HepG2 (cell line): ENCODE data around the gene EIF5A2.
"Not testable (repeated sequence)": the region's sequence is repeated elsewhere in the genome, so short reads cannot be mapped to it uniquely, and the experiment has no call there.

ENCODE experiments used
- CTCF ChIP-seq: sonication (generic); formaldehyde crosslinking; IDR thresholded peaks from 2 replicates; pipeline ENCODE4 v1.5.0; 2020; ENCODE audit warnings: mild to moderate bottlenecking, missing genetic modification reagents, moderate library complexity
- FOXK1 ChIP-seq: sonication (generic); formaldehyde crosslinking; IDR thresholded peaks from 2 replicates; pipeline ENCODE4 v1.4.0; 2020; ENCODE audit warnings: low read depth, missing genetic modification reagents, borderline replicate concordance
- KLF15 ChIP-seq: sonication (generic); formaldehyde crosslinking; IDR thresholded peaks from 2 replicates; pipeline ENCODE4 v1.8.1; 2023; ENCODE audit warnings: borderline replicate concordance, mild to moderate bottlenecking, inconsistent platforms, missing genetic modification reagents, mixed read lengths
- POGZ ChIP-seq: sonication (generic); formaldehyde crosslinking; IDR thresholded peaks from 2 replicates; pipeline ENCODE4 v1.4.0; 2020; ENCODE audit warnings: mild to moderate bottlenecking, missing genetic modification reagents
- RFX5 ChIP-seq: IDR thresholded peaks from 2 replicates; pipeline ENCODE4 v1.6.1; 2011; ENCODE audit warnings: low read depth, low read length, improper control_type of control experiment
- SETDB1 ChIP-seq: sonication (generic); formaldehyde crosslinking; IDR thresholded peaks from 2 replicates; pipeline ENCODE4 v1.5.1; 2020; ENCODE audit warnings: missing genetic modification reagents, mild to moderate bottlenecking, borderline replicate concordance
- SMAD3 ChIP-seq: sonication (generic); formaldehyde crosslinking; IDR thresholded peaks from 2 replicates; pipeline ENCODE4 v1.4.0; 2020; ENCODE audit warnings: missing genetic modification reagents
- TAF1 ChIP-seq: sonication (generic); formaldehyde crosslinking; IDR thresholded peaks from 2 replicates; pipeline ENCODE4 v1.4.0; 2020; ENCODE audit warnings: missing genetic modification reagents
- ZFP36 ChIP-seq: fragments of 150-350 bp; IDR thresholded peaks from 2 replicates; pipeline ENCODE4 v1.6.1; 2018; ENCODE audit warnings: borderline replicate concordance, low read length, low read depth; ENCODE audit not compliant: partially characterized antibody
- ZNF350 ChIP-seq: sonication (generic); formaldehyde crosslinking; IDR thresholded peaks from 2 replicates; pipeline ENCODE4 v1.4.0; 2020; ENCODE audit warnings: mild to moderate bottlenecking, low read depth, missing genetic modification reagents, borderline replicate concordance
- ZNF460 ChIP-seq: sonication (generic); formaldehyde crosslinking; IDR thresholded peaks from 2 replicates; pipeline ENCODE4 v1.5.1; 2020; ENCODE audit warnings: missing genetic modification reagents, mild to moderate bottlenecking, borderline replicate concordance
- ZNF724P ChIP-seq: sonication (generic); formaldehyde crosslinking; IDR thresholded peaks from 2 replicates; pipeline ENCODE4 v1.8.0; 2022; ENCODE audit warnings: missing genetic modification reagents, borderline replicate concordance

GRCh38 chr3:170877311-170877710 lies 31.1 kb downstream of the EIF5A2 start:
- not testable (repeated sequence) for TF ChIP-seq ZNF724P; POGZ (CRISPR knock-in tag); ZNF460 (CRISPR knock-in tag); SETDB1 (CRISPR knock-in tag); ZFP36; TAF1 (CRISPR knock-in tag); ZNF350 (CRISPR knock-in tag); KLF15 (CRISPR knock-in tag); FOXK1 (CRISPR knock-in tag); RFX5; CTCF (CRISPR knock-in tag); SMAD3 (CRISPR knock-in tag)
